GM19395 (cell line): ENCODE data around the gene DNAJA3.

Source experiments
- ATAC-seq: cut with Tn5 transposase; IDR thresholded peaks from one replicate; pipeline ENCODE4 v1.9.1; 2021; ENCODE audit warnings: mild to moderate bottlenecking, moderate library complexity; ENCODE audit not compliant: unreplicated experiment

DNAJA3 gene

DNA sequence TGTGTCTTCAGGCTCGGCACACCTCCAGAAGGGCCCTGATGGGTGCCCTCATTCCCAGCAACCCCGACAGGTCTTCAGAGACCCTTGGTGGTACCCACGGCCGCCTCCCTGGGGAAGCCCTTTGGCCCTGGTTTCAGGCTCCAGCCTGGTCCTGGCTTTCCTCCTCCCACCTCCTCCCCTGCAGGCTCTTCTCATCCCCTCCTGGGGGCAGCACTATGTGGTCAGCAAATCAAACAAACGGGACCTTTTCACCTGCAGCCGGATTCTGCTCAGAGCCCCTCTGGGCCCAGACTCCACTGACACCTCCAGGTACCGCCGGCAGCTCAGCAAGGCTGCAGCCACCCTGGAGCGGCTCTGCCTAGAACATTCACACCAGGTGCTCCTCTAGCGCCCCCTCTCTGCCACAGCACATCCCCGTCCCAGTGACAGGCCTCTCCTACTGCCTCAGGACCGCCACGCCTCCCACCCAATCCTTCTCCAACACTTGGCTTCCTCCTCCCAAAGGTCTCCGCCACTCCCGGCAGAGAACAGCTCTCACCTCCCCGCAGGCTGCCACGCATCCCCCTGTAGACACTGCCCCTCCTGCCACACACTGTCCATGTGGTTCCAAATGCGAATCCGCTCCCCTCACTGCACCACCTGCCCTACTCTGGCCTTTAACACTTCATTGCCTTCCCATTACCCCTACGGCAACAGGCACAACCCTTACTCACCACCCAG, 21.3 kb upstream of the DNAJA3 start:
- no peak for ATAC-seq

DNA sequence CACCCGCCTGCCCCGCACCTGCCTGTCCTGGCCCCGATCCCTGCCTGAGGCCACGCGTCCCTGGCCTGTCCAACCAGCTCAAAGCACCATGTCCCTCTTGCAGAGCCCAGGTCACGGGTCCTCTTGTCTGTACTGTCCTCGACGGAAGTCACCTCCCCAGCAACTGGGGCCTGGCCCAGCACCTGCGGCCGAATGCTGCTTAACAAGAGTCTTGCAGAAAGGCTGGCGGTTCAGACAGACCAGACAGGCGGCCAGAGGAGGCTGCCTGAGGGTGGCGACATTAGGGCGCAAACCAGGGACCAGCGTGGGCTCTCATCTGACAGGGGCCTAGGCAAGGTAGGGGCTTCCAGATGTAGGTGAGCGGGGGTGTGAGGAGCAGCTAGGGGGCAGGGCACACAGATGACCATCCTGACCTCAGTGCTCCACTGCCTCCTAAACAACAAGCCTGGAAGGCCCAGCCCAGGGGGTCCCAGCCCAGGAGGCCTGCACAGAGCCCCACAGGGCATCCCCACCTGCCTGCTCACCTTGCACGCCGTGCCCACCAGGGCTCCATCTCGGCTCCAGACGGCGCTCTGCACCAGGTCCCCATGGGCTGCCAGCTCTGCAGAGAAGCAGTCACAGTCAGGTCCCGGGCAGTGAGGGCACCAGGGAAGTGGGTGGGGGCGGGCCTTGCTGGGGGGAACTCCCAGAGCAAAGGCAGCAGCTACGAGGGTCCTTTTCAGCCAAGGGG, 20.5 kb upstream of the DNAJA3 start:
- ATAC-seq: no peak

DNA sequence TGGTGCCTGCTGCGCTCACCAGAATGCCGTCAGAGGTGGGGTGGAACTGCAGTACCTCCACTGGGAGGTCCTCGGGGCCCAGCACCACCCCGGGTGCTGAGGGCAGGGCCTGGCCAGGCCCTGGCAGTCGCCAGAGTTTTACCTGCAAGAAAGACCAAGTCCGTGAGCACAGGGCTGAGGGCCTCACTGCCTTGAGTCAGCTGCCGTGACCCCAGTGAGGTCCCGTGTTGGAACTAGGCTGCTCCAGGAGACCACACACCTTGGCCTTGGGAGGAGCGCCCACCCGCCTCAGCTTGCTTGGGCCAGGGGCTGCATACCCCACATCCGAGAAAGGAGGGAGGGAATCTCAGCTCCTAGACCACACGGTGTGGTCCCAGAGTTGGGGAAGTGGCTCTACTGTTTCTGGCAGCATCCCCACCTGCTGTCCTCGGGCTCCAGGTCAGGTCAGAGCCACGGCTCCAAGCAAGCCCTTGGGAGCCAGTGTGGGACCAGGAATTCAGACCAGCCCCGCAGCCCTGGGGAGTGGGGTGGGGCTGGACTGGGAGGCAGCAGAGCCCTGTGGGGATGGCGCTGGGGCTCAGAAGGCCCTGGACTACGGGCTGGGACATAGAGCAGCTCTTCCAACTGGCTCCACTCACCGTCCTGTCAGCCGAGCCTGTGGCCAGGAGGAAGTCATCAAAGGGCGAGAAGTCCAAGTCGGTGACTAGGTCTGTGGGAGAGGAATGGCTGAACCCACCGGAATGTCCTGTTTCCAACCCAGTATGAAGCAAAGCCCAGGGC, 17.9 kb upstream of the DNAJA3 start:
- no peak for ATAC-seq

DNA sequence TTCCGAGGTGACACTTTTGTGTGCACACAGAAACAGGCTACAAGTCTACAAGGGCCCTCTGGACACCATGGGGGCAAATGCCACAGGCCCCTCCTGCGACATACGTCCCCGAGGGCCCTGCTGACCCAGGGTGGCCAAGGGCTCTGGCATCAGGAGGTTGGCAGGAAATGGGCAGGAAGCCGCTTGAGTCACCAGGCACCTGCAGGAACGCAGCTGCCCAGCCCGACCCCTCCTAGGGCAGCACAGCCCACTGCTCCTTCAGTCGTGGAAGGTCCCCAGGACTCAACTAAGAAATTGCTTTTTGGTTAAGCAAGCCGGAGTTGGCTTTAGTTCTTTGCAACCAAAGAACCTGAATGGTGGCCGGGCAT, 17.4 kb upstream of the DNAJA3 start:
- ATAC-seq: no peak

DNA sequence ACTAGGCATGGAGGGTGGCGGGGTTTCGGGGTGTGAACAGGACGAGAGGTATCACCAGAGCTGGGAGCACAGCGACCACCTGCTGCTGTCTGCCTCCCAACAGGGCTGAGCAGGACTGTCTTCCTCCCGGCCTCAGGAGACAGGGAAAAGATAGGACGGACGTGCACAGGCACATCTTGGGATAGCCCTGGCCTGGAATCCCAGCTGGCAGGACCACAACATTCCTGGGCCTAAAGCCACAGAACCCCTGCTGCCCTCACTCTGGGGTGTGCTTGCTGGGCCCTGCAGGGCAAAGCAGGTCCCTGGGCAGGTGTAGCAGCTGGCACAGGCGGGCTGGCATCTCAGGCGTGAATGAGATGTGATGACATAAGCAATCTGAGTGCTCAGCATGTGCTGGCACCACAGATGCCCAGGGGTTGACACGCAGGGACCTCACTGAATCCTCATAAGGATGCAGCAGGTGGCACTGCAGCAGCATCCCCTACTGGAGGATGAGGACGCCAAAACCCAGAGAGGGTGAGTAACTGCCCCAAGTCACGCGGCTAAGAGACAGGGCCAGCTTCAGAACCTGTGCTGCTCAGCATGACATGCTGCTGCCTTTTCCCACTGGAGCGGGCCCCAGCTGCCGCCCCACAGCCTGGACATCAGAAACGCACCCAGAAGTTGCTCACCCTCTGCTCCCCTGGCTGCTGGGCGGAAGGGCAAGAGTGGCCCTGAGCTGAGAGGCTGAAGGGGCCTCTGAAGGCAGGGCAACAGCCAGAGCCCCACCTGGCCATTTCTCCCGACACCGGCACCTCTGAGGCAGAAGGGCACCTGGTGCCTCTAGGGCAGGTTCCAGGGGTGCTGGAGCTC, 16.4 kb upstream of the DNAJA3 start:
- no peak for ATAC-seq

DNA sequence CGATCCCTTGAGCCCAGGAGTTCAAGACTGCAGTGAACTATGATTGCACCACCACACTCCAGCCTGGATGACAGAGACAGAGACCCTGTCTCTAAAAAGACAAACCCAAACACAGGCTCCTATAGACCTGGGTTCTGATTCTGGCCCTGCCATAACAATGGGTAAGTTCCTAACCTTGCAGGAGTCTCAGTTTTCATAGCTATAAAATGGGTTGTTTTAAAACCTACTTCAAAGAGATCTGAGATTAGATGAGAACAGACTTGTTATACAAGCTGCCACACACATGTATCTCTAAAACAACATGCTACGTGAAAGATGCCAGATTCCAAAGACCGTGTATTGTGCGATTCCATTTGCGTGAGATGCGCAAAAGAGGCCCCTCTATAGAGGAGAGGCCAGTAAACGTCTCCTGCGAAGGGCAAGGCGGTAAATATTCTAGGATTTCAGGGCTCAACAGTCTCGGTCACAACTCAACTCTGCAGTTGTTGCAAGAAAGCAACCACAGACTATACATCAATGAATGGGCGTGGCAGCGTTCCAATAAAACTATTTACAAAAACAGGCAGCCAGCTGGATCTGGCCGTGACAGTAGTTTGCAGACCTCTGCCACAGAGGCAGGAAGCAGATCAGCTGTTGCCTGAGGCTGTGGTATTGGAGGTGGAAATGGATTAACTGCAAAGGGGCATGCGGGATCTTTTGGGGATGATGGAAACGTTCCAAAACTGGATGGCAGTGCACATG, 15.2 kb upstream of the DNAJA3 start:
- ATAC-seq: no peak

DNA sequence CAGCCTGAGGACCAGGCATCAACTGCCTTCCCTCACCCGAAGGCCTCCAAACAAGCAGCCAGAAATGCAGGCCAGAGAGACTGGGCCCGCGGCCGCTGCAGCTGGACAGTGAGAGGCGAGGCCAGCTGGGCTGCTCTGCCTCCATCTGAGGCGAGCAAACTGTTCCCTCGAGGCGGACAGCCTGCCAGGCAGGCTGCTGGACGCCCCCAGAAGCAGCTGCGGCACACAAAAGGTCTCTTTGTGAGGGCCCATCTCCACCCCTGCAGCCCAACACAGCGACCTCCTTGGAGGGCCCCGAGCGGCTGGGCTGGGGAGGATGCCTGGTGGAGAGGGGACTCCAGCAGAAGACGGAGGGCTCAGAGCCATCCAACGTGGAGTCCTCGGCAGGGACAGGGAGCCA, 14.0 kb upstream of the DNAJA3 start:
- ATAC-seq: no peak

DNA sequence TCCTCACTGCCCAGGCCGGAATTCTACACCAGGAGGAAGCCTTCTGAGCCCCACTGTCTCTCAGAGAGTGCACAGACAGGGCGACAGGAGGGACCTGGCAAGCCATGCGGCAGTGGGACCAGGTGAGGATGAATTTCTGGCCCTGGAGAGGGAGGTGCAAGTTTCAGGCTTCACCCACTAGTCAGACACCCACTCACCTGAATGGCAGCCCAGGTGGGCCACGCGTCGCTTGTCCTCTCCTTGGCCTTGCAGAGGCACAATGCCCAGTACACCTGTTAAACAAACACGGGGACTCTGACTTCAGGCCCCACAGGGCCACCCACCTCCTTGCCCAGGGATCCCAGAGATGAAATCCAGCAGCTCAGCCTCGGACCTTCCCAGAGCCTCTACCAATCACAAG, 13.5 kb upstream of the DNAJA3 start:
- no peak for ATAC-seq

DNA sequence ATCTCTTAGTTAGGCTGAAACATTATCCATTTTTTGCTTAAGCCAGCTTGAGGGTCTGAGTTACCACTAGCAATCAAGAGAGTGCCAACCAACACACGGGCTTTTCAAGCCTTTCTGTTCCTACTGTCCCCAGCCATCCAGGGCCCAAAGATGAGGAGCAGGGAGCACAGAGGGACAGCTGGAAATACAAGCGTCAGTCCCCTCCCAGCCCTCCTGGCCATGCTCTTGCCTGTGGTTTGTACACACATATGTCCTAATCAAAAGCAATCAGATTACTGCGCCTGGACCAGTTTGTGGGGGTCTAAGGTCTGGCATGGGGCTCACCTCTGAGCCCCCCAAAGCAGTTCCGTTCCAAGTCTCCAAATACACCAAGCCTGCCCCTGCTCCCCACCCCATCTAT, 12.8 kb upstream of the DNAJA3 start:
- no peak for ATAC-seq

DNA sequence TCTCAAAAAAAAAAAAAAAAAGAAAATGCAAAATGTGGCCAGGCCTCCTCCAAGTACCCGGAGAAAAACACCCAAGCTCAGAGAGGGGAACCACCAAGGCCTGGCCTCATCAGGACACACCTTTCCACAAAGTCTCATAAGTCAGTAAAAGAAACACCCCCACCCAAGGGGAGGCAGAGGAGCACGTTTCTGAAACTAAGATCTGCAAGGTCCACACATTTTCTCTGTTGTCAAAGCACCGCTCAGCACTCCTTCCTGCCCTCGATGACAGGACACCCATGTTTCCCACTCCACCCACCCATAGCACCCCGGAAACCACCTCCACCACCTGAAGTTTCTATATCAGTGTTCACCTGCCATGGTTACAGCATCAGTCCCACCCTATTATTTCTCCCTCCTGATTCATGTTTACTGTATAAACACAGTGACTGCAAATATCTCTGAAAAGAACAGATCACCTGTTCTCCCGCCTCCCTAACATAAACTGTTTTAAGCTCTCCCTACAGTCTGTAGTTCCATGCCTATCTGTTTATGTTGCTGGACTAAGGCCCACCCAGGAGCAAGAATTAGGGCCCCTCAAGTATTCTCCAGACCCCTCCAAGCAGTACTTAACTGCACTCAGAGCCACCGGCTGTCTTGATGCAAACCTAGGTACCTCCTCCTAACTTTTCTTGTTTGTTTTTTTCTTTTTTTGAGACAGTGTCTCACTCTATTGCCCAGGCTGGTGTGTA, 11.3 kb upstream of the DNAJA3 start:
- ATAC-seq: peak; percentile 81

DNA sequence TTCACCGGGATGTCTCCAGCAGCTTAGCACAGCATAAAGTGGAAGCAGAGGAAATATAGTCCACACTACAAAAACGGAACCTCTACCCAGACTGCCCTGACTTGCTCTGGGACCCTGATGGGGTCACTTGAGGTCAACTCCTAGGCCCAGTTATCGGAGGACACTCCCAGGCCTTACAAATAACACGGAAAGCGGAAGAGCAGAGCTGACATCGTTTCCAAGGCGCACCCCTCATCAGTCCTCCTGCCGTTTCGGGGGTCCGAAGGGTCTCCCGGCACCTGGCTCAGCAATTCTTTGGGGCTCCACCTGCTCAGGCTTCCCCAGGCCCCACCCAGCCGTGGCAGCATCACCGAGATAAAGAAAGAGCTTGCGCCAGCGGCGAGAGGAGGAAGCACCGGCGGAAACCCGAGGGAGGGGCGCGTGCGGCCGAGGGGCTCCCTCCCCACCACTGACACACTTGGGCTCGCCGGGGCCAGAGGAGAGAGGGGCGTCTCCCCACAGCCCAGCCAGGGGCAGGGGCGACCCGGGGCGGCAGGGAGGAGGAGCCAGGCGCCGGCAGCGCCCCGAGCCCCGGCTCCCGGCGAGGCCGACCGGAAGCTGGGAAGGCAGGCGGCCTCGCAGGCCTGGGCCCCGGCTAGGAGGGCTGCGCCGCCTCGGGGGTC, 10.0 kb upstream of the DNAJA3 start:
- peak; percentile 15 for ATAC-seq

DNA sequence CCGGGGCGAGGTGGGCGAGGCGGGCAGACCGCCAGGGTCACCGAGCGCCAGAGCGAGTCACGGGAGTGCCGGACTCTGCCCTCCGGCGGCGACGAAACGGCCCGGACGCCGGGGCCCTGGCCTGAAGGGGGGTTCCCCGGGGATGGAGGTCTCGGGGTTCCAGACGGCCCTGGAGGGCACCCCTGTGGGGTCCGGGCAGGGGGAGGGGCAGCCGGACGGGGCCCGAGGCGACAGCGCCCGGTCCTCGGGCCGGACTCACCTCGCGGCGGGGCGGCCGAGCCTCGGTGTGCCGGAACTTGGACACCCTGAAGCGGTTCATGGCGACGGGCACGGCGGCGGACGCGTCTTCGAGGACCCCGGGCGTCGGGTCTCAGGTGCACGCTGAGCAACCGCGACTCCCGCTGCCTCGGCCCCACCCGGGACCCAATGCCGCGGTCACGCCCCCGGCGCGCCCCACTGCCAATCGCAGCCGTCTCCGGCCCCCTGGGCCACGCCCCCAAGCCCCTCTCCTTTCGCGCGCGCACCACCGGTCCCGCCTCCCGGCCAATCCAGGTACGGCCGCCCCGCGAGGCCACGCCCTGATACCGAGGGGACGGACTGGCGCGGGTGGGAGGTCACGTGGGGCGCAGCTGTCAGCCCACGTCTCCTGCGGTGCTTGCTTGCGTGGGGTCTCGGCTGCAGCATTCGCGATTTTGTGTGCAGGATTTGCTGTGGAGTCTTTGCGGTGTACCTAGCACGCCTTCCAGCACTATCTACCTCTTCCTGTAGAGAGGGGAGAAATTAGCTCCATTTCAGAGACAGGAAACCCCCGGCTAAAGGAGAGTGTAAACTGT, 9.3 kb upstream of the DNAJA3 start, which contains the start of gene CORO7:
CORO7 (minus strand) TSS at position 397 of the 833 bp plus-strand sequence; CDS start at position 319, 78 bp downstream.
- ATAC-seq: peak; percentile 51

DNA sequence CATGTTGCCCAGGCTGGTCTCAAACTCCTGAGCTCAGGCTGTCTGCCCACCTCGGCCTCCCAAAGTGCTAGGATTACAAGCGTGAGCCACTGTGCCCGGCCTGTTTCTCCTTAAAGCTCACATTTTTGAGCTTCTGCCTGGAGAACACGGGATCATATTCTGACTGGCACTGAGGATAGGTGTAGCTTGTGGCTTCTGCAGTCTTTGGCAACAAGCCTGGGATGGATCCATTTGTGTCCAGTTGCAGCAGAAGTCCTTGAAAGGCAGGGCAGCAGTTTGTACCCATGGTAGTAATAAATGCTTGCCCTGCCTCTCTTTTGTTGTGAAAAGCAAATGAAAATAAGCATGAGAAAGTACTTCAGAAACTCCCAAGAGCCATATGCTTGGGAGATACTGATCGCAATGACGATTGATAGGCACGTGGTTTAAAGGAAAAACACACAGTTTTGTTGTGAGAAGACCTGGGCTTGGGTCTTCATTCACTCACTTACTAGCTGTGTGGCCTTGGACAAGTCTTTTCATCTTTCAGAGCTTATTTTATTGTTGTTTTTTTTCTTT, 6.2 kb upstream of the DNAJA3 start:
- ATAC-seq: no peak

DNA sequence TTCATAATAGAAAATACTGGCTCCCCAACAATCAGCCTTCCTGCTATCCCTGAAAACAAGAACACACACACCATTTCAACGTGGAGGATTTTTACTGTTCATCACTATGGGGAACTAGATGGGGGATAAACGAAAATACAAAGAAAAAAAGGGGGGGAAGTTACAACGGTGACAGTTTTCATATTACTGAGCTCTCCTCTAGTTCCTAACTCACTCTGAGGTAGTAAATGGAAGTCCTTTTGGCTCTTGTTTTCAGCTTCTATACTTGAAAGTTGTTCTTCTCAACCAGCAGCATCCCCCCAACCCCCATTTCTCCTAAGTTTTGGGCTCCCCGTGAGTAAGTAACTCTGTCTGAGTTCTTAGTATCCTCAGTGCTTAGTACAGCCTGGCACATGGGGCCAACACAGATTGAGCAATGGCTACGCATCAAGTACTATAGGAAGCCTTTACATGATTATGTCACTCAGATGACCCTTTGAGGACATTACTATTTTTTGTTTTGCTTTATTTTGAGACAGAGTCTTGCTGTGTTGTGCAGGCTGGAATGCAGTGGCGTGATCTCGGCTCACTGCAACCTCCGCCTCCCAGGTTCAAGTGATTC, 5.1 kb upstream of the DNAJA3 start:
- ATAC-seq: no peak

DNA sequence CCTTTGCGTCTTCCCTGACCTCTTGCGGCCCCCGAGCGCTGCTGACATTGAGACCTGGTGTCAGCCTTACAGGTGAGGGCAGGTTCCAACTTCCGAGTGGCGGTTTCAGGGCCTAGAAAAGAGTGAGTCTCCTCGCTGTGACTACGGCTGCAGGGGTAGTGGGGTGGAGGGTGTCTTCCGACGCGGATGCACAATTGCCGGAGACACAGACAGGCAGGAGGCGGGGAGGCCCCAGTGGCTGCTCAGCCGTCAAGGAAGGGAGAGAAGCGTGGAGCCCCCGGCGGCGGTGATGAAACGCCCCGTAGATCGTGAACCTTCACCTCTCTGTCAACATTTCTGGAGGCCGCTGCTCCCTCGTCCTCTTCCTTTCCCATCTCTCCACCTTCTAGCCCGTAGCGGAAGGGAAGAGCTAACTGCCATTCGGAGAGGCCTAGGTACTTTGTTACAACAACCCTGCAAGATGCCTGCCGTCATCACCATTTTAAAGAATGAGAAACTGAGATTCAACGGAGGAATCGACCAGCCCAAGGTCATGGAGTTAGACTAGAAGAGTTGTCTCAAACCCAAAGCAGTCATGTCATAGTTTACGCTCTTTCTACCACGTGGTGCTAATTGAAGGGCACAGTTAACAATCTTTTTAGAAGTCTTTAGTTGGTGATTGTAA, 485 bp downstream of the DNAJA3 start:
- peak; percentile 40 for ATAC-seq

DNA sequence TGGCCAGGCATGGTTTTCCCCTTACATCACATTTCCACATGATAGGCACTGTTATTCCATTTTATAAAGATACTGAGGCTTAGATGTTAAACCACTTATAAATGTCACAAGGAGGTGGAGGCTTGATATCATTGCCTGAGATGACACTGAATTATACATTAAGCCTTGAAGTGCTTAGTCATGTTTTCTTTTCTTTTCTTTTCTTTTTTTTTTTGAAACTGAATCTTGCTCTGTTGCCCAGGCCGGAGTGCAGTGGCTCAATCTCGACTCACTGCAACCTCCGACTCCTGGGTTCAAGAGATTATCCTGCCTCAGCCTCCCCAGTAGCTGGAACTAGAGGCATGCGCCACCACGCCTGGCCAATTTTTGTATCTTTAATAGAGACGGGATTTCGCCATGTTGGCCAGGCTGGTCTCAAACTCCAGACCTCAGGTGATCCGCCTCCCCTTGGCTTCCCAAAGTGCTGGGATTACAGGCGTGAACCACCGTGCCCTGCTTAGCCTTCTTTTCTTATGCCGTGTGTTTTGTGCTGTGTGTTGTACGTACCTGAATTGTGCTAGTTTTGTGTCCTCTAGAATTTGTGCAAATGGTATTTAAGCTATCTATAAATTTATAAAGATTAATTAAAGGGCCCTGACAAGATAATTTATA, 1.2 kb downstream of the DNAJA3 start:
- ATAC-seq: no peak
